Stimulated activated CD4-positive, alpha-beta T cell treated with anti-CD3 and anti-CD28 coated beads, Interleukin-15, amount 100 ng/mL, for 24 hours (primary cell): ENCODE results near the gene BANK1.

ENCODE experiments used
- DNase-seq: peaks from one replicate; pipeline ENCODE4 v3.0.0-alpha.2; 2020

The BANK1 gene

GRCh38 chr4:101790521-101791181 lies at the start of gene BANK1:
BANK1 (plus strand) TSS chr4:101790730; CDS start chr4:101790881, 151 bp downstream.
- DNase-seq, result peak; percentile 33

DNA sequence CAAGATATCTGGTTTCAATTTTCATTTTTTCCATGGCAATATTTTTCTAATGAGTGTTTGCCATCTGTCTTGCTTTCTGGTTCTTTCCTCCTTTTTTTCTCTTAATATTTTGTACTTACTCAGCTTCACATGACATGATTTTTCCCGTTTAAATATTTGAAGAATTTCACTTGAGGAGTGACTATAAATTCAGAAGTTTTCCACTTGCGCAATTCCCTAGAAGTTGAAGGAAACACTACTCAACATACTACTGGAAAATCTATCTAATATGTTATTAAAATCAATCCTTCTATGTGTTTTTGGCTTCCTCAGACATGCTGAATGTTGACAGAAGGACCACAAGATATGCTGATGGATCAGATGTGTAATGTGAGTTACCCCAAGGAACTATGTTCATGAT lies 36.8 kb upstream of the BANK1 start:
- DNase-seq, result no peak

- DNase-seq, result no peak
Measured at GRCh38 chr4:101756181-101756580, 34.3 kb upstream of the BANK1 start.

DNA sequence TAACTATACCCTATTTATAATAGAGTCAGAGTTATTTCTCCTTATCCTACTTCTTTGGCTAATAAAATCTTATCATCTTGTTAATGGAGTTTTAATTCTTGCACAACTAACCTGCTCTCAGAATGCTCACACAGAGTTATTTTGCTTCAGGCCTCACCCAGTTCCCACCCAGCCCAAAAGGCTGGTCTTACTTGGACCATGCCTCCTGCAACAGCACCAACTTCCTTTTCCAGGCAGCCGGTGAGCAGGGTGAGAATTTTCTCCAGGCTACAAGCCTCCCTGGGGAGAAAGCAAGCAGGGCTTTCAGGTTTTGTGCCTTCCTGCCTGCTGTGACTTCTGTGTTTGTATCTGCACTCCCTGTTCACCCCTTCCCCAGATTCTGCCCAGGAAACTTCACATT lies 29.1 kb upstream of the BANK1 start:
- DNase-seq, result no peak

DNA sequence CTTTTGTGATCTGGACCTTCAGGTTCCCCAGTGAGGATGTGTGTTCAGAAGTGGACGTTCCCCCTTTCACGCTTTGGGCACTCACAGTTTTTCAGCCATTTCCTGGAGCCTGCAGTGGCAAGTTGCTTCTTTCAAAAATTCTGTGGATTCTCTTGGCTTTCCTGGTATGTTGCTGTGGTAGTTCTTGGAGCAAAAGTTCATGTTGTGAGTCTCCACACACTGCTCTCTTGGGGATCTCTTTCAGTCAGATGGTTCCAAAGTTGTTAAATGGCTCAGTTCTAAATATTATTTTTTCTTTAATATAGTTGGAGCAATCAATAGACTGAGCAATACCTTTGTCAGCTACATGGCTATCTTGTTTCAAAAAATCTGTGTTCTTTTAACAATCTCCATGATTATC lies 28.5 kb upstream of the BANK1 start:
- DNase-seq, result no peak

DNA sequence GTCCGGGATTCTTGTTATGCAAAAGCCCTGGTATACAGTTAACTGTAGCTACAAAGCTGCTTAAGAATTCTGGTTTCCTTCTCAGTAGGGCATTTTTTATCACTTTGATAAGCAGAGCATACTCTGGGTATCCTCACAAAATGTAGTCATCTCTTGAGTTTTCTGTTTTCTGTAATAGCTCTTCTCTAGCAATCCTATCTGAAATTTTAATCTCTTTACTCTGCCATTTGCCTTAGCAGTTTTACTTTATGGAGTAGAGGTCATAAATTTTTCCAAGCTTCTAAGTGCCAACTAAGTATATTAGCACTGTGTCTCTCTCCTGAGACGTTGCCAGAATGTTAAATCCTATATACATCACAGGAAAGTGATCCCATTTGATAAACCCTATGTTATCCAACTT lies 28.0 kb upstream of the BANK1 start:
- DNase-seq, result no peak

DNA sequence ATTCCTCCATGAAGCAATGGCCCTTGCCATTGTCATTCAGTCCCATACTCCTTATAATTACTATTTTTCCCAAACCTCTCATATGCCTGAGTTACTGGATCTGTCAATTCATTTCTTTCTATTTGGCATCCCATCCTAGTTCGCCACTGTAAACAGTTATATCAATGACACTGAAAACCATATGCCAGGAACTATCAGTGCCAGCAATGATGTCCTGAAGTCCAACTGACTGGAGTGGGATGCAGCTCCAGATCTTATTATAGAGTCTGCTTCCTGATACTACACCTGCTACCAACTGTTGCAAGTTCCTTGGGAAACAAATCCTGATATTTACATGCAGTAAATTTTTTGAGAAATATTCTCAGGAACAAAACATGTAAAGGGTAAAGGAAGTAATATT lies 27.0 kb upstream of the BANK1 start:
- no peak for DNase-seq

GRCh38 chr4:101774807-101775206 lies 15.7 kb upstream of the BANK1 start:
- no peak for DNase-seq

GRCh38 chr4:101777431-101777830 lies 13.1 kb upstream of the BANK1 start:
- no peak for DNase-seq

DNA sequence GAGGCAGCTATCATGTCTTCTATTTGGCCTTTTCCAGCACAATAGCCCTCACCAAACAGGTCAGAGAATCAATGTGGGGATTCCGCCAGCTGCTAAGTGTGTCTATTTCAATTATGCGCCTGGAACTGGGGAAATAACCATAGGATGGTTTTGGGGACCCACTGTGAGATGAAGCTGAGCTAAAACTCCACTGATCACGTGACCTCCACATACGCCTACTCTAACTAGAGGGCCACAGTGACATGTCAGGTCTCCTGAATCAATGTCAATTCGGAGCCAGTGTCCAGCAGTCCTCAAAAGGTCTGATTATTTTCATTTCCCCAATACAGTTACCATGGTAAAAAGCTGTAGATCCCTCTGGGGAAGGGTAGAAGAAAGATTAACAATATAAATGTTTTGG lies 10.2 kb upstream of the BANK1 start:
- no peak for DNase-seq

GRCh38 chr4:101782546-101782945 lies 8.0 kb upstream of the BANK1 start:
- no peak for DNase-seq

DNA sequence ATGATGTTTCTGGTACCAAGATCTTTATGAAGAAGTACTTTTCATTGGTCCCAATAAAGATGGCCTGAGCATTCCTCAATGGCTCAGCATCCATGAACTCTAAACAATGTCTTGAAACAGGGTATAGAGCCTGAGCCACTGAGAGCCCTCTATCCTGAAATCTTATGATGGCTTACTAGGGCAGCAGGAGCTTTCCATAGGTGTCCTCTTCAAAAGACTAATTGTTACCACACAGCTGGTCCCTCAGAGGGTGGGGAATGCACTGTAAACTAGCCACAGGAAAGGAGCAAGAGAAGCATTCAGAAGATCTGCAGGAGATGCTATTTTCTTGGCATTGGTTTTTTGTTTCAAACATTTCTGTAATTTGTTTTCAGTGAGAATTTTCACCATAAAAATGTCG lies 5.6 kb upstream of the BANK1 start:
- DNase-seq, result no peak

DNA sequence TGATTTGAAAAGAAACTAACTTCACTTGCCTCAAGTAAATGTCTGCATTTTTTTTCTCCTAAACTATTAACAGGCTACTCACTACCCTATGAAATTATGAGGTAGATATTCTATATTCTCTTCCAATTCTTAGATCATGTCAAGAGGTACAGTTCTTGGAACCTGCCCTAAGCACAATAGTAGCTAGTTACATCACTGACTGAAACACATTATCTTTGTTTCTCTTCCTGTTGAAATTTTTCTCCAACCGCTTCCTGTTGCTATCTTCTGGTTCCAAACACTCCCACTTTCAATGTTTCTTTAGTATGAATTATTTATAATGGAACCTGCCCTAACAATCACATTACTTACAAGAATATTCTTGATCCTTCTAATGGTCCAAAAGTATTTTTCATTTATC lies 5.0 kb upstream of the BANK1 start:
- no peak for DNase-seq

DNA sequence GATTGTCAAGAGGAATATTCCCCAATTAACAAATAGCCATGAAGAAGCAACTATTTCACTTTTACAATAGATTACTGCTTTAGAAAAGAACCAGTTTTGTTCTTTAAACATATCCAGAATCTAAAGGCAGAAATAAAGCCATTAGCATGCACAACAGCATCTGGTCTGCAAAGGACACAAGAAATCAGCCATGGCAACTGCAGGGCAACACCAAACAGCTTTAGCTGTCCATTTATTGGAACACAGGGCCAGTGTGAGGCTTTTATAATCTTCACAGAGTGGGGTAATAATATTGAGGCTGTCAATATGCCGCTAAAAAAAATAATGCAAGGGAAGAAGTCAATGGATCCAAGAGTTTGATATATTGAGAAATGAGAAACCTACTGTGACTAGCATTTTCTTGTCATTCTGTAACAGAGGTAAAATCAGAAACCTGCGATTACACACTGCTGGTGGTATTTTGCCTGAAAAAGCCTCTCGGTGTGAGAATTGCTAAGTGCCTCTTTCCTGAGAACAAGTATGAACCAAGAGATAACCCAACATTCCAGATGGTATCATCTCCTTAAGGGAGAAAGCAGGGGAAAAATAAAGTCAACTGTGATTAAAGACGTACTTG lies 2.7 kb upstream of the BANK1 start:
- no peak for DNase-seq

- no peak for DNase-seq
Measured at GRCh38 chr4:101791182-101791558, 640 bp downstream of the BANK1 start.

DNA sequence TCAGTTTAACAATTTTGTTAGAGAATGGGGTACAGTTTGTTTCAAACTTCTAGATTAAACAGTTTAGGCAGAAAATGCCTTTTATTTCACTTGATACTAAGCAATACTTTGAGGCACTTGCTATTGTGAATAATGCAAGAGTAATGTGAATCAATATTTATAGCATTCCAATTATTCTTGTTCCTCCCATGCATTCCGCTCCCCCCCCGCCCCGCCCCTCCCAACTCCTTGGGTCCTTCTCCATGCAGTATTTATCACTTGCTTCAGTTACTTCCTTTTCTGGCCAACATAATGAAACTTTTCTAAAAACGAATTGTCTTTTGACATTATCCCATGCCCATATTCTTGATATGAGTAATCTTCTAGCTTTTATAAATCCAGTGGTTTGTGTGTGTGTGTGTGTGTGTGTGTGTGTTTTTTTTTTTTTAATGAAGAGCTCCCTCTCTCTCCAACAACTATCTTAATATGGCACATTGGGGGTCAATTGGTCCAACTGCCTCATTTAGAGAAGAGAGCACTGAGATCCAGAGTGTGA lies 1.6 kb downstream of the BANK1 start:
- DNase-seq, result no peak

GRCh38 chr4:101793397-101793796 lies 2.9 kb downstream of the BANK1 start:
- DNase-seq, result no peak

DNA sequence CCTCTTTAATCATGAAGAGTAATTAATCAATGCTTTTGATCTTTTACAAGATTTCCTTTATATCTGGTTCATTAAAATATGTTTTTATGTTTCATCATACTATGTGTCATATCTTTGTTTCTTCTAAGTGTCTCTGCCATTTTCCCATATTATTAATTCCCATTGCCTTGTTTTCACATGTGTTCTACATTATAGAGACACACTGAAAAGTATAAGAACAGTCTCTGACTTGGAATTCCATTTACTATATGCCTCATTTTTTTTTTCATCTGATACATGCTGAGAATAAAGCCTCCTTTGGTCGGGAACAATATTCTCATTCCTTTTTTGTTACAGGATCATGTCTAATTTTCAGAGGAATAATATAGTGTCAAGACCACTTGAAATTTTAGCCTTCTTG lies 4.3 kb downstream of the BANK1 start:
- no peak for DNase-seq

GRCh38 chr4:101795704-101796103 lies 5.2 kb downstream of the BANK1 start:
- DNase-seq, result no peak

GRCh38 chr4:101801958-101802357 lies 11.4 kb downstream of the BANK1 start:
- DNase-seq, result no peak

DNA sequence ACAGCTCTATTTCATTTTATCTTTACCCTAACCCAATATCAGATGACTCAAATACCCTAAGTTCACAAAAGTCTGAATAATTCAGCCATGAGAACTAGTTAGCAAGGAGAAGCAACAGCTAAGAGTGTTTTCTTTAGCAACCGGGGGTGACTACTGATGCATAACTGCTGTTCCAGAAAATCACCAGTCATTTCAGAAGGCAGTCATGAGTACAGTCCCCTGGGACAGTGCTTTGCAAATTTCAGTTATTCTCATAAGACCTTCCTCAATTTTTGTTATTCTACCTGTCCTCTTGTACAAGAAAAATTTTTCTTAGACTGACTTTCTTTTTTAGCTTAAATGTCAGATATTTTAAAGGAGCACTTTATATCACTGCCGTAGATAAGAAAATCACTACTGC lies 16.4 kb downstream of the BANK1 start:
- no peak for DNase-seq

DNA sequence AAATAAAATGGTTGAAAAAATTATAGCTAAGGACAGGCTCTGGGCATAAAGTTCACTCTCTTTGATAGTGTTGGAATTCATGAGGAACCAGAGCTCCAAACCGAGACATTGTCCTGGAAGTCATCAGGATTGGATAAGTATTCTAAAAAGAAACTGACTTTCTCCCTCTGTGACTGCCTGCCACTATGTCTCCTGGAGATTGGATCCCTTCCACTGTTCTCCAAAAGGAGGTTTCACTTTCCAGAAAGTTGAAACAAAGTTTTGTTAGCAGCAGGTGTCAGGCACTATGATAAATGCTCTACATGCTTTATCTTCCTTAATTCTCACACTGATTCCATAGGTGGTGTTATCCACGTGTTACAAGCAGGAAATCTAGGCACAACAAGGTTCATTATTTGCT lies 16.8 kb downstream of the BANK1 start:
- DNase-seq, result no peak

GRCh38 chr4:101813604-101814003 lies 23.1 kb downstream of the BANK1 start:
- no peak for DNase-seq

GRCh38 chr4:101818362-101818761 lies 27.8 kb downstream of the BANK1 start:
- DNase-seq, result no peak

- DNase-seq, result no peak
Measured at GRCh38 chr4:101823864-101824263, 33.3 kb downstream of the BANK1 start.
